ENCODE measurements around the gene SH3RF3.

- TF ChIP-seq SUZ12 (IDR thresholded peaks at IDR 0.05; ENCODE audit: extremely low read depth, insufficient read depth, insufficient read length) (no peak), ZNF274 (IDR thresholded peaks at IDR 0.05; ENCODE audit: low read depth, low read length) (no peak)
Observed at GRCh38 chr2:109521233-109522062, 392.4 kb downstream of the SH3RF3 start.

Measured in NT2/D1 (cell line).